ENCODE results near the gene LMF1.

Gene LMF1

DNA sequence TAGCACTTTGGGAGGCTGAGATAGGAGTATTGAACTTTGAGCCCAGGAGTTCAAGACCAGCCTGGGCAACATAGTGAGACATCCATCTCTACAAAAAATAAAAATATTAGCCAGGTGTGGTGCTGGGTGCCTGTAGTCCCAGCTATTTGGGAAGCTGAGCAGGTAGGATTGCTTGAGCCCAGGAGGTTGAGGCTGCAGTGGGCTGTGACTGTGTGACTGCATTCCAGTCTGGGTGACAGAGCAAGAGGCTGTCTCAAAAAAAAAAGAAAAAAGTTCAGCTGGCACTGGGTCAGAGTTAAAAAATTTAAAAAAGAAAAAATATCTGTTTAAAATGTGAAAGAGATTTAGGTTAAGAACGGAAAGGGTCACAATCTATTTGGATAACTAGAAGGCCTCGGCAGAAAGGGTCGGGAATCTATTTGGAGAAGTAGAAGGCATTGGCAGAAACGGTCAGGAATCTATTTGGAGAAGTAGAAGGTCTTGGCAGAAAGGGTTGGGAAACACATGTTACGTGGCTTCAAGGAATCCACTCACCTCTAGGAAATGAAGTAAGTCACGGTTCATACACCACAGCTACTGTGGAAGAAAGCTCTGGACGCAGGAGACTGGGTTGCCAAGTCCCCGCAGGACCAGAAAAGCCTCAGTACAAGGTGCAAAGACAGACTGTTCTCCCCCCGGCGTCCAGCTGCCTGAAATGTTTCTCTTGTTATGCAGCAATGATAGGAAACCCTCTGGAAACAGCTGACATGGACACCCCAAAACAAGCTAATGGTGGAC lies 25.3 kb downstream of the LMF1 start:
- no peak for DNase-seq

DNA sequence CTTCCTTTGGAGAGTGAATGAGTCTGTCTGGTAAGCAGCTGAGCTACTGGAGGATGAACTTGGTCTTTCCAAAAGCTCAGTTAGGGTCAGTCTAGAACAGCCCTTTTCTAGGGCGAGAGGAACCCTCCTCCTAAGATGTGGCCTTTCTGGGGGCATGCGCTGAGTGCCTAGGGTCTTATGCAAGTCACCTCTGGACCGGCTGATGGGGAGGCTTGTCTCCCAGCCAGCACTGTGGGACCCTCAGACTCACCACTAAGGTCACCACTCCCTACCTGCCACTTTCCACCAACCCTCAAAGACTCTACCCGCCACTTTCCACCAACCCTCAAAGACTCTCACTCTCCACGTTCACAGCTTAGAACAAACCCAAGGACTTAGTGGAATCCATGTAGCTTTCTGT lies 26.8 kb downstream of the LMF1 start:
- no peak for DNase-seq

- no peak for DNase-seq
These were observed 28.2 kb downstream of the LMF1 start for GRCh38 chr16:942436-943060.

GRCh38 chr16:939941-940340 lies 30.8 kb downstream of the LMF1 start:
- no peak for DNase-seq

DNA sequence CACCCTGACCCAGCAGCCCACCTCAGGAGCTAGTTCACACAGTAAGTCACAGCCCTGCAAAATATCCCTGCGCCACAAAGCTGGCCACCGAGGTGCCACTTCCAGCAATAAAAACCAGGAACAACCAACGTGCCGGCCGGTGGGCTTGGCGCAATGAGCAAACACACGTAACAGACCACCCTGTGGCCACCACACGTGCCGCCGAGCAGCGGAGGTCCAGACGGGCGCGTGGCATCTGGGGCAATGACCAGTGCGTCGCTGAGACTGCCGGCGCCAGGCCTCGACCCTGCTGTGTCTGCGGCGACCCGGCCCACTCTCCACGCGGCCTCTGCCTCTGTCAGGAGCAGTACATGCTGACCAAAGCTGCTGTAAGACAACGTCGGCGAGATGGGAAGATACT lies 31.5 kb downstream of the LMF1 start:
- DNase-seq, result no peak

DNA sequence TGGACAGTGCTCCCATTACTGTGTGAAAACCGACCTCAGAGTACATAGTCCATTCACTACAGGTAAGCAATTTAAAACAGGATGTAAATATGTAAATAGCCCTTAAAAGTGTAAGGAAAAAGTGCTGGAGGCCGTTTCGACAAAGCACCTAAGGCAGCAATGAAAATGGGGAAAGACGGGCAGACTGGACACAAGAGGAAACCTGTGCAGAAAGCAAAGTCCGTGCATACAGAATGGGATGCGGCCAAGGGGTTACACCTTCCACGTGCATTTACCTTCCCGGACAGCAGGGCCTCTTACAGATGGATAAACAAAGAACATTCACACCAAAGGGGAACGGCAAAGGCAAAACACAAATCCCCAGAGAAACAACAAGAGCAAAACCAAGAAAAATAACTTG lies 32.0 kb downstream of the LMF1 start:
- DNase-seq, result no peak

DNA sequence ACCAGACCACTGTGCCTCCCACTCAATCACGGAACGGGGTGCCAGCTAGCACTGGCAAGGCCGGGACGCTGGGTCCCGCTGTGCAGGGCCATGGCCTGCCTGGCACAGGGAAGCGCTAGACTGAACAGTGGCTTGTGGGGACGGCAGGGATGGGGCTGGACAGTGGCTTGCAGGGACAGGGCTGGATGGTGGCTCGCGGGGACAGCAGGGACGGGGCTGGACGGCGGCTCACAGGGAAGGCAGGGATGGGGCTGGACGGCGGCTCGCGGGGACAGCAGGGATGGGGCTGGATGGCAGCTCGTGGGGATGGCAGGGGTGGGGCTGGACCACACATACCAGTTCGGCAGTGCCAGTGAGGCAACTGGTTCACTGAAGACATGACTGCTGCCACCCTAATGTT lies 32.6 kb downstream of the LMF1 start:
- DNase-seq, result no peak

DNA sequence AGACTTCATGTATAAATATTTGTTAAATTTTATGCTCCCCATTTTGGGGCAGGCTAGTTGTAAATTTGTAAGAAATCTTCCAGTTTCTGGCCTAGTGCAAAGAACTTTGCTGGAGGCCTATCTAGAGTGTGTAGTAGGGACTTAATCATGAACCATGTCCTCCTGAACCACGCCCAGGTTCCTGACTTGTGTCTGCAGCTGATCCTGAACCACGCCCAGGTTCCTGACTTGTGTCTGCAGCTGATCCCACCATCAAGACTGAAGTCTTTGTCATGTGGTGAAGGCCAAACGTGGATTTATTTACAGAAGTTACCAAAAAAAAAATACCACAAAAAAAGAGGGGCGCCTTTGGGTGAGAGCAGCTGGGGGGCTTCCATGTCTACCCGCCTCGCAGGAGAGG lies 33.1 kb downstream of the LMF1 start:
- DNase-seq, result peak; percentile 44

DNA sequence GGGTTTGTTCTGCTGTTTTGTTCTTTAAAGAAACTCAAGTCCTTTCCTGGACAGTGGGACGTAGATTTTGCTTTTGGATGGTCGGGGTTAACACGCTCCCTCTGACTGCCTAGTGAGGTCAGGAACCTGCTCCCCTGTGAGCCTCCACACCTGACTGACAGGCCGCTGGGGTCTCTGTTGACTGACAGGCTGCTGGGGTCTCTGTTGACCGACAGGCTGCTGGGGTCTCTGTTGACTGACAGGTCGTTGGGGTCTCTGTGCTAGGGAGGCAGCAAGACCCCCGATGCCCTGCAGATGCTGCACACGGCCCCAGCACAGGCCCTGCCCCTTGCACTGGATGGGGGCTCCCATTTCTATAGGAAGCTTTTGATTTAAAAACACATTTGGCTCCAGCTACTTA lies 33.5 kb downstream of the LMF1 start:
- no peak for DNase-seq

DNA sequence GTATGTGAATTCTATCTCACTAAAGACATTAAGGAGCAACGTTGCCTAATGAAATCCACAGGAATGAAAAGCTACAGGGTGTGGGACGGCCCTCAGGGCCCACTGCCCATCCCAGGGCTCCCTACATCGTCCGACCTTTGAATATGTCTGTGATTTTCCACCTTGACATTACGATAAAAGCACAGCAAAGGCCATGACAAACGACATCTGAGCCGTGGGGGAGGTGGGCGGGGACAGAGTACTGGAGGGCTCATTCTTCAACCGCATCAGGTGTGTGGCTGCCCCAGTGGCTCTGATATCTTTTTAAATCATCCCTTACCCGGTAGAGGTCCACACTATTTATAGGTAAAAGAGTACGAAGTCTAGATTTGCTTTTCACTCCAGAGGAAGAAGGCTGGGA lies 35.1 kb downstream of the LMF1 start:
- no peak for DNase-seq

DNA sequence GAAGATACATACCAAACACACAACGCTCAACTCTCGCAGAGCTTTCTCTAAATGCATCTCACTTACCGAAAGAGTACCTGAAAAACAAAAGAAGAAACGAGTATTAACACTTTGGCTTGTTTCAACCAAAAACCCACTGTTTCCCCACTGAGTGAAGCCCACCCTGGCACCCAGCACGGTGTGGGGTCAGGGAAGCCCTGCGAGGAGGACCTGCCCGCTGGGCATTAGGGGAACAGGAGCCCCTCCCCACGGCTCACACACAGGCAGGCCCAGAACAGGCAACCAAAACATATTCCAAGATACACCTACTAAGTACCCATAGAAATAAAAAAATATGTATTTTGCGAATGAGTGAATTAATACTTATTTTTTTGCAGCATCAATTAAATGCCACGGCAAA lies 36.6 kb downstream of the LMF1 start:
- DNase-seq, result no peak

DNA sequence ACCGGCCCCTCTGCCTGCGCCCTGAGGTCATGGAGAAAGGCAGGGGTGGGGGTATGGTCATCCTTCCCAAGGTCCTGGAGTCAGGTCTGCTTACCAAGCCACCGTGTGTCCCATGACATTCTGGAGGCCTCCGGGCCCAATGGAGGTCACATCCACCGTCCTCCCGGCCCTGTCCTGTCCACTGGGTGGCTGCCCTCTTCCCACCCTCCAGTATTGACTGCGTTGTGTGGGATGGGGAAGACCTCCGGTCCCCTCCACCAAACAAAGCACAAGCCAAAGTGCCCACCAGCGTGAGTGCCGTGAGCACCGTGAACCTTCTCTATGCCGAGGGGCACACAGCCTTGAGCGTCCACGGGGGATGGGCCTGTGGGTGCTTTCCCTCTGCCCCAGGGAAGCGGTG lies 37.2 kb downstream of the LMF1 start:
- no peak for DNase-seq

DNA sequence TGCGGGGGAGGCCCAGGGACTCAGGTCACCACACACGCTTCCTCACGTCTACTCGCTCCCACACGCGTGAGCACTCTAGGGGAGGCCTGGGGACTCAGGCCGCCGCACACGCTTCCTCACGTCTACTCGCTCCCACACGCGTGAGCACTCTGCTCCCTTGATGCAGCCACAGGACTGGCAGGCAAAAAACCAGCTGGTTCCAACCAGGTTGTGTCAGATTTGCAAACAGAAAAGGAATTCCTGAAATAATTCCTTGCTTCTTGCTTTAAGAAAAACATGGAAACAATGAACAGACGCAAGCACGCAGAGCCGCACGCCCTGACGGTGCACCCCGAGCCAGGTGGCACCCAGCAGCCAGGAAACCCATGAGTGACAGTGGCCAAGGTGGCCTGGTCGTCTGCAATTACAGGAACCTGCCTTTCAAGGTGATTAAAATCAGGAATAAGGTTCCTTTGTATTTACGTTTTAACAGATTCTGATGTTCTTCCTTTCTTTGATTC lies 37.9 kb downstream of the LMF1 start:
- no peak for DNase-seq

GRCh38 chr16:931626-932500 lies 38.9 kb downstream of the LMF1 start:
- no peak for DNase-seq

- no peak for DNase-seq
These were observed 39.6 kb downstream of the LMF1 start for GRCh38 chr16:931171-931570.

GRCh38 chr16:930511-930910 lies 40.3 kb downstream of the LMF1 start:
- DNase-seq, result no peak

- DNase-seq, result no peak
These were observed 40.7 kb downstream of the LMF1 start for GRCh38 chr16:930076-930475.

DNA sequence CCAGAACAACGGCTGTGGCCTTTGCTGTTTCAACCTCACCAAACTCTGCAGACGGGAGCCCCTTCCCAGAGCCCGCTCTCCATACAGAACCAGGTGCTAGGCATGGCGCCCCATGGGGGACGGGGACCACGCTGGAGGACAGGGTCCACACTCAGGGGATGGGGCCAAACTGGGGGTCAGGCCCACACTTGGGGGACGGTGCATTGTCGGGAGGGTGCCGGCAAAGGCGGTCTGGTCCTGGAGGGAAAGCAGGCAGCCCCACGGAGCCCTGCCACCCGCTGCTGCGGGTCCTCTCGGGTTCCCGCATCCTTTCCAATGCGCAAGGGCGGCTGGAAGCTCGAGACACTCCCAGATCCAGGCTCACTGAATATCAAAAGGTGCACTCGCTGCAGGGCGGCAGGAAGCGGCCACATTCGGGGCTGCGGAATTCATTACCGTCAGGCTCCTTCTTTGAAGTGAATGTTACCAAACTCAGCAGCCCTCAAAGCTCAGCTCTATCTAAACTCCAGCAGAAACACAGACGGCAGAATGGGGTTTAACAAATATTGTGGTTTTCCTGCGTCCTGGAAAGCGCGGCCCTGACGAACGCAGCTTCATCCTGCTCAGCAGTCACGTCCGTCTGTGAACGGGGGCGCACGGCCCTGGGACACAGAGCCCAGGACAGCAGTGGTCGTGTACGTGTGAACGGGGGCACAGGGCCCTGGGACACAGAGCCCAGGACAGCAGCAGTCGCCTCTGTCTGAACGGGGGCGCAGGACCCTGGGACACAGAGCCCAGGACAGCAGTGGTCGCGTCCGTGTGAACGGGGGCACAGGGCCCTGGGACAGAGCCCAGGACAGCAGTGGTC lies 41.3 kb downstream of the LMF1 start:
- DNase-seq, result no peak

- DNase-seq, result no peak
These were observed 42.3 kb downstream of the LMF1 start for GRCh38 chr16:928526-928925.

- no peak for DNase-seq
These were observed 42.9 kb downstream of the LMF1 start for GRCh38 chr16:927931-928330.

DNA sequence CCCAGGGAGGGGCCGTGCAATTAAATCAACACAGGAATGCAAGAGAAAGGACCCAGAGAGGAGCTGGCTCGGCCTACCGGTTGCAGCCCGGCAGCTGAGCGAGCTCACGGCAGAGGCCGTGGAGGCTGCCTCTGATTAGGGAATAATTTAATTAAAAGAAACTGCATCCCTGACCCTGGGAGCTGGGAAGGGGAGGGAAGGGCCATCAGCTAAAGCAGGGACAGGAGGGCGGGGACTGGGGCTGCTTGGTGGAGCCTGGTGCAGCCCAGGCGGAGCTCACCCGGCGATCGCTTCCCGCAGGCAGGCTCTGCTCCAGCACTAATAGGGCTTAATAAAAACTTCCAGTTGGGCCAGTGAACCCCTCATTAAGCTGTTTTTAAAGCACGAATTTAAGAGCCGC lies 43.4 kb downstream of the LMF1 start:
- DNase-seq, result no peak

DNA sequence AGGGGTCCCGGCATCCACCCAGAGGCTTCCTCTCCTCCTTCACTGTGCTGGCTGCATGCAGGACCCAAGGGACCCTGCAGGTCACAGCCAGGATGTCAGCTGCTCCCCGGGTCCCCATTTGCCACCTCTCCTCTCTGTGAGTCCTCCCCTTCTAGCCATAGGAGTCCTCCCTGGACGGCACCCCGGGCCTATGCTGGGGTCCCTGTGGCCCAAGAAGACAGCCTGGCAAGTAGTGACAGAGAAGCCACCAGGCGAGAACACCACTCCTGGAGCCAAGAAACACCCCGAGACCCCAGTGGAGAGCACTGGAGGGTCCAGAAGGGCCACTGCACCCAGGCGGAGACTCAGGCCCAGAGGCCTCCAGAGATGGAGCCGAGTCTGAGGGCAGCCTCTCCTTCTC lies 44.1 kb downstream of the LMF1 start:
- no peak for DNase-seq

GRCh38 chr16:924806-925205 lies 46.0 kb downstream of the LMF1 start:
- DNase-seq, result no peak
